ENCODE measurements around the gene NT5M.

NT5M gene

GRCh38 chr17:17360087-17360730 is 57.0 kb downstream of the NT5M start:
- TF ChIP-seq ZFX (IDR thresholded peaks at IDR 0.05): no peak
- no peak for TF ChIP-seq CTCF (conservative IDR thresholded peaks at IDR 0.05)
- H3K27ac ChIP-seq: no peak overlapping the region

DNA sequence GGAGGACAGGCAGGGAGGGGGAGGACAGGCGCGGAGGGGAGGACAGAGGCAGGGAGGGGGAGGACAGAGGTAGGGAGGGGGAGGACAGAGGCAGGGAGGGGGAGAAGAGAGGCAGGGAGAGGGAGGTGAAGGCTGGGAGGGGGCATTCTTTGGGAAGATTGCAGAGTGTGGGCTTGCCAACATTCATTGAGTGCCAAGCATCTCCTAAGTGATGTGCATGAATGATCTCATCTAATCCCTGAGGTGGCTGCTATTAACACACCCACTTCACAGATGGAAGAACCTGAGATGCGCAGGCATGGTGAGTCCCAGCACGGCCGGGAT is 58.3 kb downstream of the NT5M start:
- H3K27ac ChIP-seq: no peak overlapping the region
- TF ChIP-seq ZFX (IDR thresholded peaks at IDR 0.05): no peak
- no peak for TF ChIP-seq CTCF (conservative IDR thresholded peaks at IDR 0.05)

DNA sequence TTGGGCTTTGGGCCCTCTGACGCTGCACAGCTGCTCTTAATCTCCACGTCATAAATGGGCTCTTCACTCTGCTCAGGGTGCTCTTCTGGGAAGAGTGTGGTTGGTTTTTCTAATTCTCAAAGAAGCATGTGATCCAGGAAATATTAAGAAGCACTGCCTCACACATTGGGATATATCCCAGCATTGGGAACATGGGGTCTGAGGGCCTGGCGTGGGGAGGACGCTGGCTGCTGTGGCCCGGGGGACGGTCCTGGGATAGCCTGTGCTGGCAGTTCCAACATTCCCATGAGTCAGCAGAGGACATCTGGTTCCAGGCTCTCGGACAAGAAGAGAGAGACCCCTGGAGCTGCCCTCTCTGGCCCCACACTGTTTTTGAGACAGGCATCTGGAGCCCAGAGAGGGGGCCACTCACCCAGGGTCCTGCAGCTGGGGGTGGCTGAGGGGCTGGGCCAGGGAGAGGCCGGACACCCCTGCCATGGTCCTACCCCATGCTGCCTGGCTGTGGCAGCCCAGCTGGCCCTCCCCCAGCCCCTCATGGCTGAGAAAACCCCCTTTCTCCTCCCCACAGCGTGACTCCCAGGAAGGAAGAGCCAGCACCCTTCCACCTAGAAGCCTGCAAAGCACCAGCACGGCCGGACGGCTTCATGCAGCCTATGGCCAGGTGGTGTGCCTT is 58.8 kb downstream of the NT5M start:
- H3K27ac ChIP-seq: no peak overlapping the region
- TF ChIP-seq CTCF (conservative IDR thresholded peaks at IDR 0.05): no peak
- no peak for TF ChIP-seq ZFX (IDR thresholded peaks at IDR 0.05)

DNA sequence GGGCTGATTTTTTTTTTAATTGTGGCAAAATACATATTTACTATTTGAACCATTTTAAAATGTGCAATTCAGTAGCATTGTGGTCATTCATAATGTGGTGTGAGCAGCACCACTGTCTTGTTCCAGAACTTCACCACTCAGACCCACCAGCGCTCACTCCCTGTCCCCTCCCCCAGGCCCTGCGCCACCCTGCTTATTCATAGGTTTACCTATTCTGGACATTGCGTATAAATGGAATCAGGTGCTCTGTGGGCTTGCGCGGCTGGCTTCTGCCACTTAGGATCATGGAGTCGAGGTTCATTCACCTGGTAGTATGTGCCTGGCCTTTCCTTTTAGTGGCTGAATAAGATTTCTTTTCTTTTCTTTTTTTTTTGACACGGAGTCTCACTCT is 59.4 kb downstream of the NT5M start:
- no peak for TF ChIP-seq ZFX (IDR thresholded peaks at IDR 0.05)
- no peak for TF ChIP-seq CTCF (conservative IDR thresholded peaks at IDR 0.05)
- no peak overlapping the region for H3K27ac ChIP-seq

- no peak for TF ChIP-seq ZFX (IDR thresholded peaks at IDR 0.05)
- no peak for TF ChIP-seq CTCF (conservative IDR thresholded peaks at IDR 0.05)
- no peak overlapping the region for H3K27ac ChIP-seq
These were observed 60.6 kb downstream of the NT5M start for GRCh38 chr17:17363638-17364337.

DNA sequence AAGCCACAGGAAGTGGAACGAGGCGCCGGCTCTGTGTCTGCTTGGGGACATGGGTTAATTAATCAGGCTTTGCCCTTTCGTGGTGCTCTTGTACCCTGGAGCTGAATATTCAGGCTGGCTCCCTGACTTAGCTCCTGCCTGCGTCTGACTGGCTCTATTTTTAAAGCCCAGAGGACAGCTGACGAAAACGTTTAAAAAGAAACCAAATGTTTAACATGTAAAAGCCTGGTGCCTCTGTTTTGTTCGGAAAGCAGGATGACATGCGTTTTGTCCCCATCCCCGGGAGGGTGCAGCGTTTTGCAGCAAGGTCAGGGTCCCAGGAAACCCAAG is 61.1 kb downstream of the NT5M start:
- TF ChIP-seq CTCF (conservative IDR thresholded peaks at IDR 0.05): no peak
- no peak for TF ChIP-seq ZFX (IDR thresholded peaks at IDR 0.05)
- H3K27ac ChIP-seq: no peak overlapping the region

DNA sequence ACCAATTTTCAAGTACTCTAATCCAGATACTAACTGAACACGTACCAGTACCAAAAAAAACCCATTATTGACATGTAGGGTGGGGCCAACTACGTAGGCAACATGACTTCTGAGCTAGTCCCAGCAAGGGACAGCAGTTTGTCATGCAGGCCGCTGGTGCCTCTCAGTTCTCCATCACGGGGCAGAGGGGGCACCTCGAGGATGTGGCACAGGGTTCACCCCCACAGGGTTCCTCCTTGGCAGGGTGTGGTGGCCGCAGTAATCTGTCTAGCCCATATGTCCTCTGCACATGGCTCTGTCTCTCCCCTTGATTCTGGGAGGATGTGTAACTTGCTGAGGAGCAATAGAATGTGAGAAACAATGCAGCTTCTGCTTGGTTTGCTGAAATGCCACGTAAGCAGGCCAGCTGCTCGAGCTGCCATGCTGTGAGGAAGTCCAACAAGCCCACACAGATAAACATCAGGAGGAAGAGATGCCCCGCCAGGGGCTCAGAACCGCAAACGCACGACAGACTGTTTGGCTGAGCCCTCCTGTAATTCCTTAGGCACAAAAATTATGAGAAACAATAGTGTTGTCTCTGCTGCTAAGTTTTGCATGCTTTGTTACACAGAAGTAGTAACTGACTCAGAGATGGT is 62.4 kb downstream of the NT5M start:
- H3K27ac ChIP-seq: no peak overlapping the region
- TF ChIP-seq ZFX (IDR thresholded peaks at IDR 0.05) (no peak), CTCF (conservative IDR thresholded peaks at IDR 0.05) (no peak)
